IMR-90 (cell line): ENCODE results near the gene SLC37A3.

Experiments
- BHLHE40 ChIP-seq: fragments of 150-350 bp; IDR thresholded peaks from 2 replicates; pipeline ENCODE4 v1.6.1; 2016; ENCODE audit warnings: mild to moderate bottlenecking, low read depth, low read length
- CHD1 ChIP-seq: IDR thresholded peaks from 2 replicates; pipeline ENCODE4 v1.6.1; 2012; ENCODE audit warnings: low read depth, low read length, improper control_type of control experiment
- FOS ChIP-seq: fragments of 150-350 bp; IDR thresholded peaks from 2 replicates; pipeline ENCODE4 v1.6.1; 2016; ENCODE audit warnings: low read depth, low read length
- MAFK ChIP-seq: IDR thresholded peaks from 2 replicates; pipeline ENCODE4 v1.6.1; 2012; ENCODE audit warnings: low read depth, low read length, improper control_type of control experiment
- MAZ ChIP-seq: IDR thresholded peaks from 2 replicates; pipeline ENCODE4 v1.6.1; 2012; ENCODE audit warnings: low read depth, mild to moderate bottlenecking, low read length, improper control_type of control experiment, moderate library complexity, borderline replicate concordance
- POLR2A ChIP-seq: IDR thresholded peaks from 2 replicates; pipeline ENCODE4 v1.6.1; 2012; ENCODE audit warnings: mild to moderate bottlenecking, low read depth, low read length
- RAD21 ChIP-seq: IDR thresholded peaks from 2 replicates; pipeline ENCODE4 v1.6.1; 2012; ENCODE audit warnings: low read length, improper control_type of control experiment
- RCOR1 ChIP-seq: IDR thresholded peaks from 2 replicates; pipeline ENCODE4 v1.6.1; 2012; ENCODE audit warnings: mild to moderate bottlenecking, low read length, improper control_type of control experiment; ENCODE audit not compliant: insufficient replicate concordance
- RFX5 ChIP-seq: IDR thresholded peaks from 2 replicates; pipeline ENCODE4 v1.8.0; 2012; ENCODE audit warnings: low read depth, mild to moderate bottlenecking, low read length, moderate library complexity
- SMC3 ChIP-seq: fragments of 150-350 bp; IDR thresholded peaks from 2 replicates; pipeline ENCODE4 v1.6.1; 2016; ENCODE audit warnings: low read depth, mild to moderate bottlenecking, antibody characterized with exemption, low read length, moderate library complexity
- USF2 ChIP-seq: fragments of 150-350 bp; IDR thresholded peaks from 2 replicates; pipeline ENCODE4 v1.6.1; 2017; ENCODE audit warnings: mild to moderate bottlenecking, antibody characterized with exemption, low read length, low read depth
- TF ChIP-seq, protein P1 (sequence below): conservative IDR thresholded peaks from 2 replicates; pipeline ENCODE4 v1.5.1; 2012; ENCODE audit warnings: mild to moderate bottlenecking, low read depth, low read length, improper control_type of control experiment

DNA sequence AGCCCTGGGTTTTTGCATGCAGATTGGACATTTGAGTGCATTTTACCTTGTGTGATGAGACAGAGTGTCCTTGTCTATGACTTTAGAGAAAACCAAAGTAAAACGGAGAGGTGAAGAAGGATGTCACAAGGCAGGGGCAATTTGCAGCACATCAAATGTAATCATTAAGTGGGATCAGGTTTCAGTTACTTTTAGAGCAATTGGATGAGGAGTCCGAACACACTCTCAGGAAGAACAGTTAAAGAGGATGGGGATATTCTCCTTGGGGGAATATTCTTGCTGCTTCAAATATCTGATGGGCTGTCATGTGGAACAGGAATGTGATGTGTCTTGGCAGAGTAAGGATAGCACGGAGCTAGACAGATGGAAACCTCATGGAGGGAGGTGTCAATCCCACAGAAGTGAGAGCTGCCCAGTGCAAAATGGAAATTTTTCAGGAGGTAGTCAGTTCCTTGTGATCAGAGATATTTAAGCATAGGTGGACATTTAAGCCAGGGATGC, 6.3 kb upstream of the SLC37A3 start:
- TF ChIP-seq, protein P1, sequence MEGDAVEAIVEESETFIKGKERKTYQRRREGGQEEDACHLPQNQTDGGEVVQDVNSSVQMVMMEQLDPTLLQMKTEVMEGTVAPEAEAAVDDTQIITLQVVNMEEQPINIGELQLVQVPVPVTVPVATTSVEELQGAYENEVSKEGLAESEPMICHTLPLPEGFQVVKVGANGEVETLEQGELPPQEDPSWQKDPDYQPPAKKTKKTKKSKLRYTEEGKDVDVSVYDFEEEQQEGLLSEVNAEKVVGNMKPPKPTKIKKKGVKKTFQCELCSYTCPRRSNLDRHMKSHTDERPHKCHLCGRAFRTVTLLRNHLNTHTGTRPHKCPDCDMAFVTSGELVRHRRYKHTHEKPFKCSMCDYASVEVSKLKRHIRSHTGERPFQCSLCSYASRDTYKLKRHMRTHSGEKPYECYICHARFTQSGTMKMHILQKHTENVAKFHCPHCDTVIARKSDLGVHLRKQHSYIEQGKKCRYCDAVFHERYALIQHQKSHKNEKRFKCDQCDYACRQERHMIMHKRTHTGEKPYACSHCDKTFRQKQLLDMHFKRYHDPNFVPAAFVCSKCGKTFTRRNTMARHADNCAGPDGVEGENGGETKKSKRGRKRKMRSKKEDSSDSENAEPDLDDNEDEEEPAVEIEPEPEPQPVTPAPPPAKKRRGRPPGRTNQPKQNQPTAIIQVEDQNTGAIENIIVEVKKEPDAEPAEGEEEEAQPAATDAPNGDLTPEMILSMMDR, result no peak
- TF ChIP-seq RCOR1 (no peak), MAZ (no peak), USF2 (no peak), FOS (no peak), POLR2A (no peak), RFX5 (no peak), BHLHE40 (no peak), RAD21 (no peak), SMC3 (no peak), MAFK (no peak), CHD1 (no peak)
